Panc1 (cell line): ENCODE measurements around the gene PIAS4.

ENCODE experiments used
- POLR2AphosphoS5 ChIP-seq: IDR thresholded peaks from 2 replicates; pipeline ENCODE4 v1.6.1; 2012; ENCODE audit warnings: mild to moderate bottlenecking, low read depth, low read length, moderate library complexity
- TF ChIP-seq, protein P1 (sequence below): fragments of 450-650 bp; IDR thresholded peaks from 2 replicates; pipeline ENCODE4 v1.5.1; 2017; ENCODE audit warnings: mild to moderate bottlenecking

DNA sequence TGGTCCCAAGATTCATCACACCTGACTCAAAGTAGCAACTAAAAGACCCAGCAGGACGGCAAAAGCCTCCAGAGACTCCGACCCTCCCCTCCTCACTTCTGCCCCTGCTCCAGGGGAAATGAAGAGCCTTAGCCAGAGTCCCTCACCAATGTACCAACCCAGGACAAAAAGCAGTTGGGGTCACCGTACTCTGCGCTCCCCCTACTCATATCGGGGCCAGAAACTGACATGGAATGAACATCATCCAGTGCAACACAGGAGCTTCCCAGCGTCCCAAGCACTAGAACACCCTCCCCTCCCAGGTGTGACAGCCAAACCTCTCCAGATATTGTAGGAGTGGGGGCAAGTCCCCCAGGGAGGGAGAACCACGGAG, 24.0 kb upstream of the PIAS4 start:
- no peak for TF ChIP-seq POLR2AphosphoS5
- TF ChIP-seq, protein P1, sequence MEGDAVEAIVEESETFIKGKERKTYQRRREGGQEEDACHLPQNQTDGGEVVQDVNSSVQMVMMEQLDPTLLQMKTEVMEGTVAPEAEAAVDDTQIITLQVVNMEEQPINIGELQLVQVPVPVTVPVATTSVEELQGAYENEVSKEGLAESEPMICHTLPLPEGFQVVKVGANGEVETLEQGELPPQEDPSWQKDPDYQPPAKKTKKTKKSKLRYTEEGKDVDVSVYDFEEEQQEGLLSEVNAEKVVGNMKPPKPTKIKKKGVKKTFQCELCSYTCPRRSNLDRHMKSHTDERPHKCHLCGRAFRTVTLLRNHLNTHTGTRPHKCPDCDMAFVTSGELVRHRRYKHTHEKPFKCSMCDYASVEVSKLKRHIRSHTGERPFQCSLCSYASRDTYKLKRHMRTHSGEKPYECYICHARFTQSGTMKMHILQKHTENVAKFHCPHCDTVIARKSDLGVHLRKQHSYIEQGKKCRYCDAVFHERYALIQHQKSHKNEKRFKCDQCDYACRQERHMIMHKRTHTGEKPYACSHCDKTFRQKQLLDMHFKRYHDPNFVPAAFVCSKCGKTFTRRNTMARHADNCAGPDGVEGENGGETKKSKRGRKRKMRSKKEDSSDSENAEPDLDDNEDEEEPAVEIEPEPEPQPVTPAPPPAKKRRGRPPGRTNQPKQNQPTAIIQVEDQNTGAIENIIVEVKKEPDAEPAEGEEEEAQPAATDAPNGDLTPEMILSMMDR, result no peak
